Body of pancreas (tissue), 4 donors: Measurements from ENCODE around the gene LPAR6.

Source experiments
- POLR2A ChIP-seq, 3 donors: fragments of 450-650 bp; IDR thresholded peaks; one replicate each; pipeline ENCODE4 v1.6.1; 2016; ENCODE audit warnings: antibody characterized with exemption in 3 of 3, mild to moderate bottlenecking in 2 of 3
- TF ChIP-seq, protein P1 (sequence below), 7 experiments: fragments of 450-650 bp in 4 of 7; fragments of 200-600 bp in 3 of 7; sonication (generic) in 3 of 7; IDR thresholded peaks; one replicate each; pipeline ENCODE4 v1.5.1; 2016 to 2019; ENCODE audit warnings: antibody characterized with exemption in 7 of 7

GRCh38 chr13:48412881-48413351 lies at the start of gene LPAR6:
- TF ChIP-seq, protein P1, sequence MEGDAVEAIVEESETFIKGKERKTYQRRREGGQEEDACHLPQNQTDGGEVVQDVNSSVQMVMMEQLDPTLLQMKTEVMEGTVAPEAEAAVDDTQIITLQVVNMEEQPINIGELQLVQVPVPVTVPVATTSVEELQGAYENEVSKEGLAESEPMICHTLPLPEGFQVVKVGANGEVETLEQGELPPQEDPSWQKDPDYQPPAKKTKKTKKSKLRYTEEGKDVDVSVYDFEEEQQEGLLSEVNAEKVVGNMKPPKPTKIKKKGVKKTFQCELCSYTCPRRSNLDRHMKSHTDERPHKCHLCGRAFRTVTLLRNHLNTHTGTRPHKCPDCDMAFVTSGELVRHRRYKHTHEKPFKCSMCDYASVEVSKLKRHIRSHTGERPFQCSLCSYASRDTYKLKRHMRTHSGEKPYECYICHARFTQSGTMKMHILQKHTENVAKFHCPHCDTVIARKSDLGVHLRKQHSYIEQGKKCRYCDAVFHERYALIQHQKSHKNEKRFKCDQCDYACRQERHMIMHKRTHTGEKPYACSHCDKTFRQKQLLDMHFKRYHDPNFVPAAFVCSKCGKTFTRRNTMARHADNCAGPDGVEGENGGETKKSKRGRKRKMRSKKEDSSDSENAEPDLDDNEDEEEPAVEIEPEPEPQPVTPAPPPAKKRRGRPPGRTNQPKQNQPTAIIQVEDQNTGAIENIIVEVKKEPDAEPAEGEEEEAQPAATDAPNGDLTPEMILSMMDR (IDR thresholded peaks at IDR 0.05): no peak
- TF ChIP-seq POLR2A (IDR thresholded peaks at IDR 0.05): peak in 2 of 3 donors; percentile 58 to 71
